ENCODE results near the gene USP14. TPM values are rescaled to one million over a fixed set of nuclear protein-coding genes. Genes with fewer than 3 reads are reported as not detected.
A peak's percentile ranks its signal among the peaks of the same experiment; 100 is the strongest.

Gene USP14
- polyA plus RNA-seq, 1 donor from 2014 or later: 41.7 TPM

- H3K9ac ChIP-seq (ENCODE audit: low read length): peak overlapping the region; percentile 84
- peak overlapping the region; percentile 79 for H3K4me2 ChIP-seq (ENCODE audit: low read length)
- no peaks in the 10 kb centered on the region for H3K9me3 ChIP-seq (ENCODE audit: low read length)
- H4K20me1 ChIP-seq (ENCODE audit: insufficient read depth): no peaks in the 10 kb centered on the region
- no peaks in the 10 kb centered on the region for H3F3A ChIP-seq (ENCODE audit: insufficient read depth, low read length, poor library complexity, severe bottlenecking)
- H3K27me3 ChIP-seq (ENCODE audit: insufficient read depth, low read depth, low read length): no peaks in the 10 kb centered on the region
- no peaks in the 10 kb centered on the region for H3K36me3 ChIP-seq (ENCODE audit: insufficient read depth, low read length)
- peak overlapping the region; percentile 77 for H3K27ac ChIP-seq (ENCODE audit: low read length)
- H3K4me3 ChIP-seq (ENCODE audit: low read length): peak overlapping the region; percentile 77
- H3K9me2 ChIP-seq (ENCODE audit: insufficient read depth, low read length): no peaks in the 10 kb centered on the region
- peak overlapping the region; percentile 30 for H2AFZ ChIP-seq (ENCODE audit: low read depth, low read length)
- TF ChIP-seq MXI1 (conservative IDR thresholded peaks at IDR 0.05; ENCODE audit: poor library complexity, severe bottlenecking) (no peak), REST (IDR thresholded peaks at IDR 0.05; ENCODE audit: borderline replicate concordance) (no peak), TAF1 (IDR thresholded peaks at IDR 0.05; ENCODE audit: low read depth) (no peak), EZH2 (IDR thresholded peaks at IDR 0.05; ENCODE audit: borderline replicate concordance, insufficient read depth, low read length, poor library complexity, severe bottlenecking) (no peak), RAD21 (conservative IDR thresholded peaks at IDR 0.05) (no peak), CTCF (IDR thresholded peaks at IDR 0.05; ENCODE audit: poor library complexity, severe bottlenecking) (no peak), EP300 (conservative IDR thresholded peaks at IDR 0.05; ENCODE audit: poor library complexity, severe bottlenecking) (no peak), POLR2AphosphoS5 (IDR thresholded peaks at IDR 0.05) (no peak), SMC3 (conservative IDR thresholded peaks at IDR 0.05; ENCODE audit: poor library complexity) (no peak)
- H3K79me2 ChIP-seq (replicated peaks; ENCODE audit: insufficient read depth, low read length): peaks cover 43% of the 10 kb centered on the region
Measured at GRCh38 chr18:159037-159652, 788 bp downstream of the USP14 start.

DNA sequence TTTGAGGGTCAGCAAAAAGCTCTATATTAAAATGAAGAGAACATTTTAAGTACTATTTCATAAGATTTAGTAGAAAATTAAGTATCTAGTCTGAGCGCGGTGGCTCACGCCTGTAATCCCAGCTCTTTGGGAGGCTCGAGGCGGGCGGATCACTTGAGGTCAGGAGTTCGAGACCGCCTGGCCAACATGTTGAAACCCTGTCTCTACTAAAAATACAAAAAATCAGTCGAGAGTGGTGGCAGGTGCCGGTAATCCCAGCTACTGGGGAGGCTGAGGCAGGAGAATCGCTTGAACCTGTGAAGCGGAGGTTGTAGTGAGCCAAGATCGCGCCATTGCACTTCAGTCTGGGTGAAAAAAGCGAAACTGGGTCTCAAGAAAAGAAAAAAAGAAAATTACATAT, 1.6 kb downstream of the USP14 start:
- Histone ChIP-seq H3K27ac (ENCODE audit: low read length) (no peak overlapping the region), H3K9me3 (ENCODE audit: low read length) (no peaks in the 10 kb centered on the region), H3K9ac (ENCODE audit: low read length) (no peak overlapping the region), H4K20me1 (ENCODE audit: insufficient read depth) (no peaks in the 10 kb centered on the region), H3K36me3 (ENCODE audit: insufficient read depth, low read length) (no peaks in the 10 kb centered on the region), H3K4me3 (ENCODE audit: low read length) (peak overlapping the region; percentile 77), H3K4me2 (ENCODE audit: low read length) (peak overlapping the region; percentile 79), H2AFZ (ENCODE audit: low read depth, low read length) (no peak overlapping the region), H3K79me2 (replicated peaks; ENCODE audit: insufficient read depth, low read length) (peaks cover 43% of the 10 kb centered on the region), H3K9me2 (ENCODE audit: insufficient read depth, low read length) (no peaks in the 10 kb centered on the region), H3K27me3 (ENCODE audit: insufficient read depth, low read depth, low read length) (no peaks in the 10 kb centered on the region), H3F3A (ENCODE audit: insufficient read depth, low read length, poor library complexity, severe bottlenecking) (no peaks in the 10 kb centered on the region)
- TF ChIP-seq TAF1 (IDR thresholded peaks at IDR 0.05; ENCODE audit: low read depth) (no peak), CTCF (IDR thresholded peaks at IDR 0.05; ENCODE audit: poor library complexity, severe bottlenecking) (no peak), RAD21 (conservative IDR thresholded peaks at IDR 0.05) (no peak), SMC3 (conservative IDR thresholded peaks at IDR 0.05; ENCODE audit: poor library complexity) (no peak), EP300 (conservative IDR thresholded peaks at IDR 0.05; ENCODE audit: poor library complexity, severe bottlenecking) (no peak), REST (IDR thresholded peaks at IDR 0.05; ENCODE audit: borderline replicate concordance) (no peak), EZH2 (IDR thresholded peaks at IDR 0.05; ENCODE audit: borderline replicate concordance, insufficient read depth, low read length, poor library complexity, severe bottlenecking) (no peak), MXI1 (conservative IDR thresholded peaks at IDR 0.05; ENCODE audit: poor library complexity, severe bottlenecking) (no peak), POLR2AphosphoS5 (IDR thresholded peaks at IDR 0.05) (no peak)
